Measurements from ENCODE around the gene MAT2A.
"Not testable (repeated sequence)": the region's sequence is repeated elsewhere in the genome, so short reads cannot be mapped to it uniquely, and the experiment has no call there.

Gene MAT2A

GRCh38 chr2:85547859-85548607 lies 9.1 kb downstream of the MAT2A start:
- no peak for DNase-seq

DNA sequence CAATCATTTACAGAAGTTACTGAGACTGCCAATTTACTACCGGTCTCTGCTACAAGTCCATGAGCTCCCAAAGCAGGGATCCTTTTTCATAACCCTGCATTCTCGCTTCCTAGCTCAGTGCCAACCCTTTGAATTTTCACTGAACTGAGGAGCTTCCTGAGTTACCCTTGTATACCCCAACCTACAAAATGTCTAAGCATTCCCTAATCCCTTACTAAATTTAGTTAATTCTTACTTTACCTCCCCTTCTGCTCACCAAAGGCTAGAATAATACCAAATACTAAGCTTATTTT lies 9.6 kb downstream of the MAT2A start:
- DNase-seq: no peak

DNA sequence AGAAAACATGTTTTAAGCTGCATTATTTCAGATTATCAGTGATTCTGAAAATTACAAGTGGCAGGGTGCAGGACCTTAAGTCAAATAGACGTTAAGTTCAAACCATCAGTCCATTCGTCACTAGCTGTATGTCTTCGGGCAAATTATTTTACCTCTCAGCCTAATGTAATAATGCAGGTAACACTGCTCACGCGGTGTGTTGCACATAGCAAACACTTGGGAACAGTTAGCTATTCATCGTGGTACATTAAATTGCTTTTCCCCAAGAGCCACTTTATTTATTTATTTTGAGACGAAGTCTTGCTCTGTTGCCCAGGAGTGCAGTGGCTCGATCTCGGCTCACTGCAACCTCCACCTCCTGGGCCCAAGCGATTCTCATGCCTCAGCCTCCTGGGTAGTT lies 10.1 kb downstream of the MAT2A start:
- DNase-seq: no peak

- DNase-seq: no peak
Measured at GRCh38 chr2:85549826-85550225, 10.9 kb downstream of the MAT2A start.

DNA sequence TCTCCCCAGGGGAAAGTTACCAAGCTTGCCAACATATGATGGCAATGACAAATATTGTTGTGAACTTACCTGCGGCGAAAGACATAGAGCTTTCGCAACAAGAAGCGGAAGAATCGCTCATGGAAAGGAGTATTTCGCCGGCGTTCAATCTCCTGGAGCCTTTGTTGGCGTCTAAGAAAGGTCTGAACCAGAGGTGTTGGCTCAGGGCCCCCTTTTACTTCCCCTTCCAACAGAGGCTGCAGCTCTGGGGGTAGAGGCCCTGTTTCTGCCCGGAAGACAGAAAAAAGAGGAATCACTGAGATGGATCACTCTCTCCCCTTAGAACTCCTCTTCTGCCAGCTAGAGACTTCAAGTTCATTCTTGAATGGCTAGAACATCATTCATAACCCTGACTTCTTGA lies 11.5 kb downstream of the MAT2A start:
- DNase-seq: no peak

GRCh38 chr2:85551698-85552678 lies 13.0 kb downstream of the MAT2A start:
- peak; percentile 92 for DNase-seq

GRCh38 chr2:85553184-85553583 lies 14.2 kb downstream of the MAT2A start:
- DNase-seq: no peak

DNA sequence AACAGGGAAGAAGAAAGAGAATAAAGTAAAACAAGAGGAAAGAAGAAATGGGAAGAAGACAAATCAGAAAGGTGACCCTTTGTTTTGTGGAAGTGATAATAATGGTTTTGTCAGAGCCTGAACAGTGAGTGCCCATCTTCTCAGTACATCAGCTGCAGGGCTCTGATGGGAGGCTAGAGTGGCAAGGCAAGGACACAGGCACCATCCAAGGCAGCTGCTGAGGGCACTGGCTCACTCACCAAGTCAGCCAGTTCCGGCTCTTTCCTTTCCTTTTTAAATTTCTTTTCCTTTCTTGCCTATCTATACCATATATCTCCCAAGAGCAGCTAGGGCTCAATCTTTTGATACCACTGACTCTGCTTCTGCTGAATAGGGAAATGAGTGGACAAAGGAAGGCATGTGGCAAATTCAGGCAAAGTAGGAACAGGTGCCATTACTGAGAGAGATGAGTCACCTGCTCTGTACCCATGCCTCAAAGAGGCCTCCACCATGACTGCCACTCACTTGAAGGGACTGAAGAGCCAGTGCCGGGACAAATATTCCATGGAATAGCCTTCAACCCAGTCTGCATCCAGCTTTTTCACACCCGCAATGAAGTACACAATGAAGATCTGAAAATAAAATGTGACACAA lies 16.1 kb downstream of the MAT2A start:
- peak; percentile 86 for DNase-seq

DNA sequence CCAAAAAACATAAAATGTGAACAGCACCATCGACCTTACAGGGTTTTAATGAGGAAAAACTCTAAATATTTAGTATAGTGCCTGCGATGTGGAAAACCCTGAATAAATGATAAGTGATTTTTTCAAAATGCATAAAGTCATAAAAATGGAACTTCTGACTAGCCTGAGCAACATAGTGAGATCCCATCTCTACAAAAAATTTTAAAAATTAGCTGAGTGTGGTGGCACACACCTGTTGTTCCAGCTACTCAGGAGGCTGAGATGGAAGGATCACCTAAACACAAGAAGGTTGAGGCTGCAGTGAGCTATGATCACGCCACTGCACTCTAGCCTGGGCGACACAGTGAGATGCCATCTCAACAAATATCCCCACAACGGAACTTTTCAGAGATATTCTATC lies 18.2 kb downstream of the MAT2A start:
- no peak for DNase-seq

DNA sequence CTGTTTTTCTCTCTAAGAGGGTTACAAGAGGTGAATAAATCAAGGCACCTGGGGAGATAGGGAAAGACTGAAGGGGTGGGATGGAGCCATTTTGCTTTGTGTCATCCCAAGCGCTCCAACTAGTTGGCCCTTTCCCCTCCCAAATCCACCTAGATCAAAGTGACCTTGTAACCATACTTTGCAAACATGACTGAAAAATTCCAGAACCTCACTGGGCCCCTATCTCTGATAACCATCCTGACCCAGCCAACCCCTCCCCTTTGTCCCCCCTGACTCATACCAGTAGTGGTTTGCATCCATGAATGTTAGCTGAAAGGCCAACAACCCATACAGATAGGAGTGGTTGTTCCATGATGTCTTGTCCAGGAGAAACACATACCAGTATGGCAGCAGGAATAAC lies 19.2 kb downstream of the MAT2A start:
- no peak for DNase-seq

DNA sequence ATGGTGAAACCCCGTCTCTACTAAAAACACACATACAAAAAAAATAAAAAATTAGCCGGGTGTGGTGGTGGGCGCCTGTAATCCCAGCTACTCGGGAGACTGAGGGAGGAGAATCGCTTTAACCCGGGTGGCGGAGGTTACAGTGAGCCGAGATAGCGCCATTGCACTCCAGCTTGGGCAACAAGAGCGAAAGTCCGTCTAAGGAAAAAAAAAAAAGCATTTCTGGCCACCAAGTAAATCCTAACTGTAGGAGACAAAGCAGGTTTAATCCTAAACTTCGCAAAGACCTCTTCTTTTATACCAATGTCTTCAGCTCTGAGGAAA lies 21.4 kb downstream of the MAT2A start:
- not testable (repeated sequence) for DNase-seq

GRCh38 chr2:85560812-85561279 lies 21.9 kb downstream of the MAT2A start:
- DNase-seq: no peak

- peak; percentile 99 for DNase-seq
Measured at GRCh38 chr2:85561280-85562212, 22.6 kb downstream of the MAT2A start, which contains the start of gene GGCX. TSS of gene GGCX (minus strand) at chr2:85561493. CDS start at chr2:85561428, 65 bp downstream.

- DNase-seq: no peak
Measured at GRCh38 chr2:85564144-85564563, 25.2 kb downstream of the MAT2A start.

DNA sequence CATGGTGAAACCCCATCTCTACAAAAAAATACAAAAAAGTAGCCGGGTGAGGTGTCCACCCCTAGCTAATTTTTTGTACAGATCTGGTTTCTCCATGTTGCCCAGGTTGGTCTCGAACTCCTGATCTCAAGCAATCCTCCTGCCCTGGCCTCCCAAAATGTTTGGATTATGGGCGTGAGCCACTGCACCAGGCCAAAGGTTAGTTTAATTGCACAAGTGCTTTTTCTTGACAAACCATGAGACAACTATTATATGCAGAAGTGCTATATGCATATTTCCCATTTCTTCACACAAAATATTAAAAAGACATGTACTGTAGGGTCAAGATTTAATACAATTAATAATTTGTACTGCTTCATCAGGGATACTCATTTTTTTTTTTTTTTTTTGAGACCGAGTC lies 27.3 kb downstream of the MAT2A start:
- DNase-seq: no peak

GRCh38 chr2:85575739-85576138 lies 36.8 kb downstream of the MAT2A start:
- no peak for DNase-seq

GRCh38 chr2:85577063-85577385 lies 38.1 kb downstream of the MAT2A start:
- DNase-seq: no peak

DNA sequence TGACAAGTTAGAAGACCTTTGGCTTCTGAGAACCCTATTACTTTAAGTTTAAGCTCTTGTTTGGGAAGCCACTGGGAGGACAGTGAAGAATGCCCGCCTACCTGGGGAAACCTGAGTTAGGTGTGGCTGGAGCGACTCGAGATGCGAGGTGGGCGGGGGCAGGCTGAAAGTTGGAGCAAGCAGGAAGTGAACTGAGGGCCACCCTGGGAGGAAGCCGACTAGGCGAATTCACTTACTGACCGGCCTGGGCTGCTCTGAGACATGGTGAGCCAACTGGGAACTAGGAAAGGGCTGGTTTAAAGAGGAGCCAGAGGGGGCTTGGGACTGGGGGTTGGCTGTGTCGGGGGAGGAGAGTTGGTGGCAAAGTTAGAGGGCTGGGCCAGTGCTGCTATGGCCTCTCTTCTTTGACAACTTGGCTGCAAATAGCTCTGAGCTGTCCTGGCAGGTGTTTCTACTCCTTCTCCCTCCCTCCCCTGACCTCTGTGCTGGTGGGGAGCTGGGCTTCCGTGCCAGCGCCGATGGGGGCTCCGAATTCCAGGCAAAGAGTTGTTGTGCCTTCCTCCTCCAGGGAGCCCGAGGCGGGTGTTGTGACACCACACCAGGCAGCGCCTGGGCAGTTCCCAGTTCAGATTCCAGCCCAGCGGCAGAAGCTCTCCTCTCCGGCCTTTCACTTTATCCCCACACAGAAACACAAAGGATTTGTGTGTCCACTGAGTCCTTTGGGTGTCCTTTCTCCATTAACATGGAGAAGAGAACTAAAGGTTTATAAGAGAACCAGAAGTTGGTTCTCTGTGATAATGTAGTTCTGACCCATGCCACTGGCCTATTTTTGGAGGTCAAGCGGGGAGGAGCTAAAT lies 38.6 kb downstream of the MAT2A start, which contains the start of gene VAMP8:
VAMP8 (plus strand) TSS at position 201 of the 857 bp plus-strand sequence; CDS start at position 262, 61 bp downstream.
- DNase-seq: peak; percentile 88

GRCh38 chr2:85578243-85579180 lies 39.5 kb downstream of the MAT2A start:
- peak; percentile 51 for DNase-seq

GRCh38 chr2:85579266-85579935 lies 40.4 kb downstream of the MAT2A start:
- DNase-seq: no peak
